ENCODE data around the gene RBMS3. TPM values are rescaled to one million over a fixed set of nuclear protein-coding genes. Genes with fewer than 3 reads are reported as not detected.
A peak's percentile ranks its signal among the peaks of the same experiment; 100 is the strongest.

RBMS3 gene
- total RNA-seq, 1 experiment from 2014 or later, result 5.9 TPM

DNA sequence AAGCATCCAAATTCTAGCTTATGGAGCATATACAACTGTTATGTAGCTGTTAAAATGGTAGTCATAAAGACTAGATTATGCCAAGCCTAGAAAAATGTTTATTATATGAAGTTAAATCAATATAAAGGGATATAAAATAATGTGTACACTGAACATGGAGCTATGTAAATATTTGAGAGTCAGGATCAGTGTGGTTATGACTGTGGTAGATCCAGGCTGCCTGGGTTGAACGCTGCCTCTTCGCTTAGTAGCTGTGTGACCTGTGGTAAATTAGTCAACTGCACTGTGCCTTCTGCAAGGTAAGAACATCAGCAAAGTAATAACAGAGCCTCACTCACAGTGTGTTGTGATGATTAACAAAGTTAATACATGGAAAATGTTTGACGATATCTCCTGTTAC is 212.2 kb downstream of the RBMS3 start:
- Histone ChIP-seq H3K27ac (ENCODE audit: low read depth, low read length, poor library complexity, severe bottlenecking) (no peak overlapping the region), H3K4me3 (ENCODE audit: low read depth, low read length, poor library complexity, severe bottlenecking) (no peak overlapping the region), H3K27me3 (replicated peaks; ENCODE audit: insufficient read depth, low read depth, low read length, poor library complexity) (no peaks in the 10 kb centered on the region), H3K36me3 (ENCODE audit: insufficient read depth, low read length, poor library complexity, severe bottlenecking) (no peaks in the 10 kb centered on the region), H3K4me1 (ENCODE audit: insufficient read depth, low read length, poor library complexity, severe bottlenecking) (no peaks in the 10 kb centered on the region), H3K9me3 (ENCODE audit: low read depth, low read length, poor library complexity, severe bottlenecking) (no peaks in the 10 kb centered on the region)
- no peak for DNase-seq (ENCODE audit: low spot score)
- intact Hi-C loops (cut with micrococcal nuclease; ENCODE audit: unreplicated experiment), result no loop called here
- no peak for TF ChIP-seq EZH2 (IDR thresholded peaks at IDR 0.05; ENCODE audit: borderline replicate concordance, low read depth, low read length, poor library complexity, severe bottlenecking)
- TF ChIP-seq, protein P1, sequence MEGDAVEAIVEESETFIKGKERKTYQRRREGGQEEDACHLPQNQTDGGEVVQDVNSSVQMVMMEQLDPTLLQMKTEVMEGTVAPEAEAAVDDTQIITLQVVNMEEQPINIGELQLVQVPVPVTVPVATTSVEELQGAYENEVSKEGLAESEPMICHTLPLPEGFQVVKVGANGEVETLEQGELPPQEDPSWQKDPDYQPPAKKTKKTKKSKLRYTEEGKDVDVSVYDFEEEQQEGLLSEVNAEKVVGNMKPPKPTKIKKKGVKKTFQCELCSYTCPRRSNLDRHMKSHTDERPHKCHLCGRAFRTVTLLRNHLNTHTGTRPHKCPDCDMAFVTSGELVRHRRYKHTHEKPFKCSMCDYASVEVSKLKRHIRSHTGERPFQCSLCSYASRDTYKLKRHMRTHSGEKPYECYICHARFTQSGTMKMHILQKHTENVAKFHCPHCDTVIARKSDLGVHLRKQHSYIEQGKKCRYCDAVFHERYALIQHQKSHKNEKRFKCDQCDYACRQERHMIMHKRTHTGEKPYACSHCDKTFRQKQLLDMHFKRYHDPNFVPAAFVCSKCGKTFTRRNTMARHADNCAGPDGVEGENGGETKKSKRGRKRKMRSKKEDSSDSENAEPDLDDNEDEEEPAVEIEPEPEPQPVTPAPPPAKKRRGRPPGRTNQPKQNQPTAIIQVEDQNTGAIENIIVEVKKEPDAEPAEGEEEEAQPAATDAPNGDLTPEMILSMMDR (conservative IDR thresholded peaks at IDR 0.05; ENCODE audit: low read depth, low read length), result no peak
- CTCF ChIA-PET, result no interaction called here
- no TSS peak for BruUV-seq (replicated peaks)
- POLR2A ChIA-PET (ENCODE audit: low non-redundant PET), result no interaction called here

DNA sequence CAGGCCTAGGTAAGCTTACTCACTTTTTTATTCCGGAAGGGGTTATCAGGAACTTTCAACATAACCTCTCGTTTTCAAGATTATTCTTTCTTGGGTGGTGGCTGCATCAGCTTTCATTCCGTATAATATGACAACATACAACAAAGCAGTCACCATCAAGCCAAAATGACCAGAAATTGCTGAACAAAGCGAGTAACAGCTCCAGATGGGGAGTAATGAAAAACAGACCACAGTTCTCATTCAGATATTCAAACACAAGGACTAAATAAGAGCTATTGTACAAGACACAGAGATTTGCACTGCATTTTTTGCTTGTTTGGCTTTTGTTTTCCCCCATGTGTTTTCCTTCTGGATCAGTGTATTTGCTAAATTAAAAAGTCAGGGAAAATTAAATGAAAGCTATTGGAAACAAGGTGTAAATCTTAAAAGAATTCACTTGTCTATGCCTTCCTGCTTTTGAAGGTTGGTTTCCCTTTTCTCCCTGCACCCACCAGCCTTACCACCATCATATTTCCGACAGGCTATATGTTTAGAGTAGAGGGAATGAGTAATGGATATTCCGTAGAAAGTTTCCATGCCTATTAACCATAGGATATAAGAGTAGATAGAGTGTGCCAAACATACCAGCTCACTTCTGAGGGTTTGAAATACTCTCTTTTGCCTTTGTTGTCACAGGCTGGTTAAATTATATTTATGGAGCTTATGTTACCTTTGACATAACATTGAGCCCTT is 213.6 kb downstream of the RBMS3 start:
- intact Hi-C loops (cut with micrococcal nuclease; ENCODE audit: unreplicated experiment), result no loop called here
- CTCF ChIA-PET, result no interaction called here
- Histone ChIP-seq H3K9me3 (ENCODE audit: low read depth, low read length, poor library complexity, severe bottlenecking) (no peaks in the 10 kb centered on the region), H3K27me3 (replicated peaks; ENCODE audit: insufficient read depth, low read depth, low read length, poor library complexity) (no peaks in the 10 kb centered on the region), H3K4me1 (ENCODE audit: insufficient read depth, low read length, poor library complexity, severe bottlenecking) (no peaks in the 10 kb centered on the region), H3K4me3 (ENCODE audit: low read depth, low read length, poor library complexity, severe bottlenecking) (no peak overlapping the region), H3K27ac (ENCODE audit: low read depth, low read length, poor library complexity, severe bottlenecking) (no peak overlapping the region), H3K36me3 (ENCODE audit: insufficient read depth, low read length, poor library complexity, severe bottlenecking) (no peaks in the 10 kb centered on the region)
- no TSS peak for BruUV-seq (replicated peaks)
- POLR2A ChIA-PET (ENCODE audit: low non-redundant PET), result no interaction called here
- no peak for TF ChIP-seq EZH2 (IDR thresholded peaks at IDR 0.05; ENCODE audit: borderline replicate concordance, low read depth, low read length, poor library complexity, severe bottlenecking)
- TF ChIP-seq, protein P1 (conservative IDR thresholded peaks at IDR 0.05; ENCODE audit: low read depth, low read length), result no peak
- peak; percentile 17 for DNase-seq (ENCODE audit: low spot score)

DNA sequence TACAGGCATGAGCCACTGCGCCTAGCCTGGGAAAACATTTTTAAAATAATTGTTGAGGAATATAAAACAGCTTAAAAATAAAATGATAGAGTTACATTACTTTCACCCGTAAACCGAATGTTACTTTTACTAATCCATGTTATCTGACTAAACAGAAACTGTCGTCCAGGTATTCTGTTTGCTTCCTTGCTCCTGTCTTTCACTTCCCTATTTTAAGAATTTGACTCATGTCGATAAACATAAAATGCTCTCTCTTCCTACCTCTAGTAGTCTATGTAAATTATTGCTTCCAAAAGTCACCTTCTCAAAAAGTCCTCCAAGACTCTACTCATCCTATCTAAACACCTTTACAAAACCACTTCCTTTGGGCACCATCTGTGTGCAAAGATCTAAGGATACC is 216.4 kb downstream of the RBMS3 start:
- Histone ChIP-seq H3K27ac (ENCODE audit: low read depth, low read length, poor library complexity, severe bottlenecking) (no peak overlapping the region), H3K27me3 (replicated peaks; ENCODE audit: insufficient read depth, low read depth, low read length, poor library complexity) (no peaks in the 10 kb centered on the region), H3K4me3 (ENCODE audit: low read depth, low read length, poor library complexity, severe bottlenecking) (no peak overlapping the region), H3K9me3 (ENCODE audit: low read depth, low read length, poor library complexity, severe bottlenecking) (no peaks in the 10 kb centered on the region), H3K4me1 (ENCODE audit: insufficient read depth, low read length, poor library complexity, severe bottlenecking) (no peaks in the 10 kb centered on the region), H3K36me3 (ENCODE audit: insufficient read depth, low read length, poor library complexity, severe bottlenecking) (no peaks in the 10 kb centered on the region)
- CTCF ChIA-PET, result no interaction called here
- POLR2A ChIA-PET (ENCODE audit: low non-redundant PET), result no interaction called here
- intact Hi-C loops (cut with micrococcal nuclease; ENCODE audit: unreplicated experiment), result no loop called here
- BruUV-seq (replicated peaks), result no TSS peak
- TF ChIP-seq, protein P1 (conservative IDR thresholded peaks at IDR 0.05; ENCODE audit: low read depth, low read length), result no peak
- no peak for TF ChIP-seq EZH2 (IDR thresholded peaks at IDR 0.05; ENCODE audit: borderline replicate concordance, low read depth, low read length, poor library complexity, severe bottlenecking)
- DNase-seq (ENCODE audit: low spot score), result no peak

Data from A673 (cell line).